GM18517 (cell line): ENCODE data around the gene FRMPD1.
"Not testable (repeated sequence)": the region's sequence is repeated elsewhere in the genome, so short reads cannot be mapped to it uniquely, and the experiment has no call there.

Experiments
- ATAC-seq: cut with Tn5 transposase; IDR thresholded peaks from one replicate; pipeline ENCODE4 v1.9.1; 2021; ENCODE audit warnings: mild to moderate bottlenecking, moderate library complexity; ENCODE audit not compliant: unreplicated experiment

The FRMPD1 gene

DNA sequence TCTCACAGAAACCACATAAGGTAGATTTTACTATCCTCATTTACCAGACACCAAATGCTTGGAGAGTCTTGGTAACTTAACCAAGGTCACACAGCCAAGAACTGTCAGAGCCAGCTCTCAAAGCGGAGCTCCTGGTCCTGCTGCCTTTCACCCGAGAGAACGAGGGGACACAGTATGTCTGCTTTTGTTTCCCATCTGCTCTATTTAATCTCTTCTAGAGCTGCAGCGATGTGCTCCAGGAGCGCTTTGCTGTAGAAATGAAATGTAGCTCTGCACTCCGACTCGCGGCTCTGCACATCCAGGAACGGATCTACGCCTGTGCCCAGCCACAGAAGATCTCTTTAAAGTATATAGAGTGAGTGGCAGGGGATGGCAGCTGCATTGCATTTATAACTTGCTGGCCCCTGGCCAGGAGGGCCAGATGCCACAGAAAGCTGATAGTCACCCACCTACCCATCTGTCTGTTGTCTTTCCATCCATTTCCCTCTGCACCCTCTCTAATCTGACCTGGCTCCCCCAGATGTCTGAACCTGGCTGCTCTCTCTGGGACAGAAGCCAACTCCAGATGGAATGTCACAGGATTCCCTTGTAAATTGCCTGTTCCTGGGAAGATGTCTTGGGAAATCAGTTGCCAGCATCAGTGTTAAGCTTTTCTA is 81.5 kb downstream of the FRMPD1 start:
- ATAC-seq: no peak

DNA sequence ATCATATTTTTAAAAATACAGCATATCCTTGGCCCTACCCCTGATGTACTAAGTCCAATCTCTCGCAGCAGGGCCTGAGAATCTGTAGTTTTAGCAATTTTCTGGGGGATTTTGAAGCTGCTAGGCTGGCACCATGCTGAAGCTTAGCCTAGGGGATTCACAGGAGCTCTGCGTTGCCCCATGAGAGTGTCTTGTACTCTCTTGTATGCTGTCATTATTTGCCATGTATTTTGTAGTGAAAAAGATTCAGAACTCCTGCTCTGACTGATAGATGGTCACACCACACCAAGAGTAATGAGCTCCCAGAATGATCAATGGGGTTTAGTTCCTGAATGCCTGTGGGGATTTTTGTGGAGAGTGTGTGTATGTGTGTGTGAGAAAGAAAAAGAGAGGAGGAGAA is 82.2 kb downstream of the FRMPD1 start:
- no peak for ATAC-seq

DNA sequence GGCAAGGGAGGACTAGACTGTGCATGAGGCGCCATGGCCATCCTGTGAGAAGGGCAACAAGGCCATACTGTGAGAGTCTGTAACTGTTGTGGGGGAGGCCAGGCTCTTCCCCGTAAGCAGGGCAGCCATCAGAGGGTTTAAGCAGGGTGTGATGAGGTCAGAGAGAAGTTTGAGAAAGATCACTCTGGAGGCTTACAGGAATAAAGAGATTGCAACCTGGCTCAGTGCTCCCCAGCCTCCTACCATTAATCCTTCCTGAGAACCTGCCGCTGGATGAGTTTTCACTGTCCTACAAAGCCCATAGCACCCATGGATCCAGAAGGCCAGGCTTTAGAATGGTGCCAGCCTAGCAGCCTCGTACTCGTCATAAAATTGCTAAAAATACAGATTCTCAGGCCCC is 88.5 kb downstream of the FRMPD1 start:
- no peak for ATAC-seq

DNA sequence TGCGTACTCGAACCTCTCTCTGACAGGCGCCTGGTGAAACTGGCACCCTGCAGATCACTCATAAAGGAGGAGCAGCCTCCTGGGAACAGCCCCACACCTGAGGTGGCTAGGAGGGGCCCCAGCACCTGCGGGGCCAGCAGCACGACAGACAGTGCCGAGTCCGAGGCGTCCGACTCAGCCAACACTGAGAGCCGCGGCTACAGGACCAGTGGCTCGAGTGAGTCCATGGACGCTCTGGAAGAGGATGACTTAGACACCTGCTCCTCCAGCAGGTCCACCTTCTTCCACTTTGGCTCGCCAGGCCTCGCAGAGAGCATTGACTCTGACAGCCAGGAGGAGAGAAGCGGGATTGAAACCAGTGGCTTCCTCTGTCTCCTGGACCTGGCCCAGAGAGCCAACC is 89.4 kb downstream of the FRMPD1 start:
- no peak for ATAC-seq

DNA sequence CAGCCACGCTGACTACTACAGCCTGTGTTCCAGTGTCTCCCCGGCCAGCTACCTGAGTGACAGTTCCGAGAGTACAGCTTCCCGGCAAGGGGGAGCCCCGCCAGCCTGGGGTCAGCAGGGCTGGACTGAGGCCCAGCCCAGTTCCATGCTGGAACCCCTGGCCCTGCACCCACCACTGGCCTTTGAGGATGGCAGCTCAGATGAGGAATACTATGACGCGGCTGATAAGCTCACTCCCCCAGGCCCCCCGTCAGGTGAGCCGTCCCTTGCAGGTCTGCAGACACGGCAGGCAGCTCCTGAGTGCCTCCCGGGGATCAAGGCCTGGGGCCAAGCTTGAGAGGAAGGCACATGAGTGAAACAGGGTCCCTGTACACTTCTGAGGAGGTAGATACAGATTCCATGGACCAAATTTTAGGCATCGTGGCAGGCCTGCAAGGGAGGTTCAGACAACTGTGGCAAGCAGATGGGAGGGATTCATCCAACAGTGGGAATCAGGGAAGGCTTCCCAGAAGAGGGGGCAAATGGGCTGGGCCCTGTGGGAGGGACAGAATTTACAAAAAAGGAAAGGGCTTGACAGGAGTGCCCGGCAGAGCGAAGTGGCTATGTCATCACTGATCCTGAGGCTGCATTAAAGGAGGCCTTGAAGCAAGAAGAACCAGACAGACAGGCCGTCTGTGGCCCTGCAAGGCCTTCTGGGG is 90.0 kb downstream of the FRMPD1 start:
- ATAC-seq: no peak

DNA sequence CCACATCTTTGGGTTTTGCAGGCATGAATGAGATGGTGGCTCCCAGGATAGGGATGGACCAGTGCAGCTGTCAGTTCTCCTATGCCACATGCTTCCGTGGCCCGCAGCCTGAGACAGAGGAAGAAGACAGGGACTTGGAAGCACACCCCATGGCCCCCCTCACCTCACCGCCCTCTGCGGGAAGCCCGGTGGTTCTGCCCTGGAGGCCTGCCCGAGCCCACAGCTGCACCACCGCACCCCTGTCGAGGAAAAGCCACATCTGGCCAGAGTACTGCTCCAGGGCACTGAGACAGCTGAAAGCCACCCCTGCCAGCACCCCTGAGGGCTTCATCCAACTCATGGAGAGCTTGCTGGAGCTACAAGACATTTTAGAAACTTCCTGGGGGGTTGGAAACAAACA is 95.2 kb downstream of the FRMPD1 start:
- no peak for ATAC-seq

DNA sequence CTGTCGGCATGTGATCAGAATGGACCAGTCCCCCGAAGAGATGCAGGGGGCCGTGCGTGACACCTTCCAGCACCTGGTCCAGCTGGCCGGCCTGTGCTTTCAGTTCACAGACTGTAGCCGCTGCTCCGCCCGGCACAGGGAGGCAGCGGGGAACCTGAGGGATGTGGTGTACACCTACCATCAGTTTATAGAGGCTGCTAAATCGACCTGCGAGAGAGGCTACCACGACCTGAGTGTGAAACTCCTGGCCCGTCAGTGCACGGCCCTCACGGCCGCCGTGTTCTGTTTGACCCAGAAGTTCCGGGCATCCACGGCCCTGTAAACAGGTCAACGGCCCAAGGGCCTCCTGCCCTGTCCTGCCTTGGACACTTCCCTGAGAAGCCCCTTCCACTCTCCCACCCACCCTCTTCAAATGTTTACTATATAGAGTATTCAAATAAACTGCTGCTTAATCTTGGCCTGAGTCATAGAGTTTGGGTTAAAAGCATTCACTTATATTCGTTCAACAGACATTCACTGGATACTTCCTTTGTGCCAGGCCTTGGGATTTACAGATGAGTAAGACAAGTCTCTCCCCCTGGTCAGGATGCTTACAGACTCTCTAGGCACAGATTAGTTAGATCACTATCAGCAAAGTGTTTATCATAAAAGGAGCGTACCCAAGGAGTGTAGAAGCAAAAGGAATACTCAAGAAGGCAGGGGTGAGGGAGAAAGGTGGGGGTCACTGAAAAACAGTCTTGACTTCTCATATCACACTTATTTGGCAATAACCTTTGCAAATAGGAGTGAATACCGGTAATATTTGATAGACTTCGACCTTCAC is 95.9 kb downstream of the FRMPD1 start:
- ATAC-seq: no peak

DNA sequence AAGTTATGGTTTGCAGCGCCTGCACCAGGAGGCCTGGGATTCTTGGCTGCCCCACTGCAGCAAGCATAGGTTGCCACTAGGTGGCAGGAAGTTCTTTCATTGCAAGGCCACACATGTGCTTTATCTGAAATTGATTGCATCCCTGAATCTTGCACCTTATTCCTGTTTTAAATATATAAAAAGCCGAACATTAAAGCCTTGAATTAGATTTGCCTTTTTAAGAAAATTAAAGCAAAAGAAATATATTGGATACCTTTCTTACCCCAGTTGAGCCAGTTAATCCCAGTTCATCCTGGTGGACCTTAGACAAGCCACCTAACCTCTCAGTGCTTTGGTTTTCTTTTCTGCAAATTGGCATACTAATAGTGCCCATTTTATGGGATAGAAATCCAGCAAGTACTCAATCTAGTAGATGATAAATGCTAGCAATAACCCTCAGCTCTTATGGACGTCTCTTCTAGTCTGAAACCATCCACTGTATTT is 96.6 kb downstream of the FRMPD1 start:
- no peak for ATAC-seq

DNA sequence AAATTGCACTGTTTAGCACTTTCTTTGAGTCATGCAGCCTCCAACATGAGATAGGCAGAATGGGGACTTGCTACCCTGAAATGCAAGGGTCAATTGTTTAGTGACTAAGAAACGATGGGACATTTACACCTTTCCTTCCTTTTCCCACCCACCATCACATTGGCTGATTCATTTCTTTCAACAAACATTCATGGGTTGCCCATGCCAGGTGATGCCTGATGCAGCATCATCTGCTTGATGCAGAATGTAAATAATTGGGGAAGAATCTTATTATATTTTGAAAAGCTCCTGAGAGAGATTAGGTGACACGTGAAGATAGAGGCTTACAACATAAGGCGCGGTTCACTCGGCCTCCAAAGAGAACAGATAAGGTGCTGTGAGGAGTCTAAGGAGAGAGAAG is 98.4 kb downstream of the FRMPD1 start:
- ATAC-seq: no peak

DNA sequence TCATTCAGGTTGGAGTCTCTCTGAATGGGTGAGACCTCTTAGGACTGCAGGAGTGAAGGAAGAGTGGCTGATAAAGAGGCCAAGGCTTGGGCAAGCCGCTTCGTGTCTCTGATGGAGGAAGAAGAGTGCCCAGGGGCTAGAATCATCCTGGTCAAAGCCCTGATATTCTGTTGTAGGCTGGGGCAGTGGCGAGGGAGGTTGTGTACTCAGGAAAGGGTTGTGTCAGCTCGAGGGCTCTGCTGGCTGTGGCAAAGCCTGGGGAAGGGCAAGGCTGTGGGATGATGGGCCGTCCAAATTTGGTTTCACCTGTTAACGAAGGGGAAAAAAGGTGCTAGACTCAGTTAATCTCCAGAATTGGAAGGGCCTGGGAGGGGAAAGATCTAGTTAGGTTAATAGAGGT is 100.4 kb downstream of the FRMPD1 start:
- ATAC-seq: no peak

DNA sequence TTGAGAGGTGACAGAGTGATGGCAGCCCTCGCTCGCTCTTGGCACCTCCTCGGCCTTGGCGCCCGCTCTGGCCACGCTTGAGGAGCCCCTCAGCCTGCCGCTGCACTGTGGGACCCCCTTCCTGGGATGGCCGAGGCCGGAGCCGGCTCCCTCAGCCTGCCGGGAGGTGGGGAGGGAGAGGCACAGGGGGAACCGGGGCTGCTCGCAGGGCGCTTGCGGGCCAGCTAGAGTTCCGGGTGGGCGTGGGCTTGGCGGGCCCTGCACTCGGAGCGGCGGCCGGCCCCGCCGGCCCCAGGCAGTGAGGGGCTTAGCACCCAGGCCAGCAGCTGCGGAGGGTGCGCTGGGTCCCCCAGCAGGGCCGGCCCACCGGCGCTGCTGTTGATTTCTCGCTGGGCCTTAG is 101.0 kb downstream of the FRMPD1 start:
- not testable (repeated sequence) for ATAC-seq

DNA sequence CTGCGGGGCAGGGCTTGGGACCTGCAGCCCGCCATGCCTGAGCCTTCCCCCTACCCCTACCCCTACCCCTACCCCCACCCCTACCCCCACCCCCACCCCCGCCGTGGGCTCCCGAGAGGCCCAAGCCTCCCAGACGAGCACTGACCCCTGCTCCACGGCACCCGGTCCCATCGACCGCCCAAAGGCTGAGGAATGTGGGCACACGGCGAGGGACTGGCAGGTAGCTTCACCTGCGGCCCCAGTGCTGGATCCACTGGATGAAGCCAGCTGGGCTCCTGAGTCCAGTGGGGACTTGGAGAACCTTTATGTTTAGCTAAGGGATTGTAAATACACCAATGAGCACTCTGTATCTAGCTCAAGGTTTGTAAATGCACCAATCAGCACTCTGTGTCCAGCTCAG is 101.4 kb downstream of the FRMPD1 start:
- not testable (repeated sequence) for ATAC-seq

DNA sequence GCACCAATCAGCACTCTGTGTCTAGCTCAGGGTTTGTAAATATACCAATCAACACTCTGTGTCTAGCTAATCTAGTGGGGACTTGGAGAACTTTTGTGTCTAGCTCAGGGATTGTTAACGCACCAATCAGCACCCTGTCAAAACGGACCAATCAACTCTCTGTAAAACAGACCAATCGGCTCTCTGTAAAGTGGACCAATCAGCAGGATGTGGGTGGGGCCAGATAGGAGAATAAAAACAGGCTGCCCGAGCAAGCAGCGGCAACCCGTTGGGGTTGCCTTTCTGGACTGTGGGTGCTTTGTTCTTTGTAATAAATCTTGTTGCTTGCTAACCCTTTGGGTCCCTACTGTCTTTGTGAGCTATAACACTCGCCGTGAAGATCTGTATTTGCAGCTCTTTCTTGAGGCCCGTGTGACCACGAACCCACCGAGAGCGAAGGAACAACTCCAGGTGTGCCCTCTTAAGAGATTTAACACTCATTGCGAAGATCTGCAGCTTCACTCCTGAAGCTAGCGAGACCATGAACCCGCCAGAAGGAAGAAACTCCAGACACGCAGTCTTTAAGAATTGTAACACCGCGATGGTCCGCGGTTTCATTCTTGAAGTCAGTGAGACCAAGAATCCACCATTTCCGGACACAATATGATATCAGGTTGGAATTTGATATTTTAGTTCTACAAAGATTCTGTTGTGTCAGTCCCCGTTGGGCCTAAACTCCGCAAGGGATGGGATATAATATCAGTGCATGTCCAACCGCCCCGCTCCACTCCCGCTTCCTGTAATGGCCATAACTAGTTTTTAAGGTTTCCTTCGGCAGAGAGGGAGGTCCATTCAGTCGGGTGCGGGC is 102.1 kb downstream of the FRMPD1 start:
- no peak for ATAC-seq

DNA sequence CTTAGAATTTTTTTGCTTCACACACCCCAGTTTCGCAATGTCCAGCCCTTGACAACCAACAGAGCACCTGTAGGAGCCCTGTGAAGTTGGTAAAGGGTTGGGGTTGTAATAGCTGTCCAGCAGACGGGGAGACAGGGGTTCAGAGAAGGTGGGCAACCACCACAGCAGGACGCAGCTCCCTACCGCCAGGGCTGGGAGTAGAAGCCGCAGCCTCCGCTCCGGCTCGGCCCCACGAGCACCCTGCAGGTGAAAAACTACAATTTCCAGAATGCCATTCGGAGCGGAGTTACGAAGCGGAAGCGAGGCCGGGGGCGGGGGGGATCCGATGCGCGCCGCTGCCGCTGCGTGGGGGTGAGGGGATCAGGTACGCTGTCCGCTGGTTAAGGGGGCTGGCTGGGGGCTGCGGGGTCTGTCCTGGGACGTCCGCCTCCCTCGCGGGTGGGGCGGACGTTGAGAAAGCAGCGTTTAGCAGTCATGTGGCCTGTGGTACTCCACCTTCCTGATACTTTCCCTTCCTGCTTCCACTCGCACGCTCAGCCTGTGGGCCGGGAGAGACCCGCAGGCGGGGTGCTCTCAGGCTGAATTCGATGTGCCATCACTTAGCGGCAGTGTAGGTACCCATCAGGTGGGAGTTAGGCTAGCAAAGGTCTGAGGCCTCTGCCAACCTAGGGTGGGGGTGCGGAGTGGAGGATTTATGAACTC is 102.9 kb downstream of the FRMPD1 start, which contains the start of gene TRMT10B:
Gene TRMT10B (plus strand): TSS at position 317 of the 702 bp plus-strand sequence. CDS start 8,127 bp downstream, outside the sequence.
- ATAC-seq: peak; percentile 83

DNA sequence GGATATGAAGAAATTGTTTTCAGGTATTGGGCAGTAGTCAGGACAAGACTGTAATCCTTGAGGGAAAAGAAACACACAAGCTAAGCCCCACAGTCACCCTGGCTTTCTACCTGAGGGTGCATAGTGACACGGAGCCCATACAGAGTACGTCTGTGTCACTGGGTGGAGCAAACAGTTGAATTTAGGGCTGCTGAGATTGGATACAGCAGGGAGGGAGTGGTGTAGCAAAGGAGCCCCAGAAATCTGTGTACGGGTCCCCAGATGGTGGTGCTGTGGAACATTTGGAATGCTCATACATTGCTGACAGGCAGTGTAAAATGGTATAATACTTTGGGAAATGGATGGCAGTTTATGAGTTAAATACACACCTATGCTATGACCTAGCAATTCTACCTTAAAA is 108.0 kb downstream of the FRMPD1 start:
- no peak for ATAC-seq

DNA sequence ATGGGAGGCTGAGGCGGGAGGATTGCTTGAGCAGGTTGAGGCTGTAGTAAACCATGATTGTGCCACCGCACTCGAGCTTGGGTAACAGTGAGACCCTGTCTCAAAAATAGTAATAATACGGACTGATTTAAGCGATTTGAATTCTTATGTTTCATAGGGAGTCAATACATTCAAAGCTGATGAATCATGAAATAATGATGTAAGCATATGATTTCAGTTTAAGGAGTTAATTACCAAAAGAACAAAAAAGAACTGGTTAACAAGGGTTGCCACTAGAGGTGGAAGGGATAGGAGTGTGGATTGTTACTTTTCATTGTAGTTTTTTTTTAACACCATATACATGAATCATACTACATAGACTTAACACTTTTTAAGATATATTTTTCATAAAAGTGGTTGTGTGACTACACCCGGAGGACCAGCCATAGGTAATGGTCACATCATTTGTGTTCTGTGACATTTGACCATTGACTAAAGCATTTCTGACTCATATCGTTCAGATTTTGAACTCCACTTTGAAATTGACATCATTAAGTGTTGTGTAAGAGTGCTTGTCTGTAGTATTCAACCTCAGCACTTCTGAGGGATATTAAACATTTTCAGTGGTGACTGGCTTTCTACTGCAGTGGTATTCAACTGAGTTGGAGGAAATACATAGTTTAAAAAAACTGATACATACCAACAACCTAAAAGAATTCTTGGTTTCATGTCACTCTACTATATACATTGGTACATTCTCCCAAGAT is 109.8 kb downstream of the FRMPD1 start:
- no peak for ATAC-seq

DNA sequence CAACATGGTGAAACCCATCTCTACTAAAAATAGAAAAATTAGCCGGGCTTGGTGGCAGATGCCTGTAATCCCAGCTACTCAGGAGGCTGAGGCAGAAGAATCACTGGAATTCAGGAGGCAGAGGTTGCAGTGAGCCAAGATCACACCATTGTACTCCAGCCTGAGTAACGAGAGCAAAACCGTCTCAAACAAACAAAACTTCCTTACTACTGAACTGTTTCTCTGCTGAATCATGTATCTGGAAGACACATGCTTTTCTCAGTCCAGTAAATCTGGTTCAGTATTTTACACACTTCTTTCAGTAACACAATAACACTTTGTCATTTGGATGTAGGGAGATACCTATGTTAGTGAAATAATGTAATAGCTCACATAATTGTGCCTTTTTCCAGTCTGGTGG is 110.8 kb downstream of the FRMPD1 start:
- ATAC-seq: no peak

DNA sequence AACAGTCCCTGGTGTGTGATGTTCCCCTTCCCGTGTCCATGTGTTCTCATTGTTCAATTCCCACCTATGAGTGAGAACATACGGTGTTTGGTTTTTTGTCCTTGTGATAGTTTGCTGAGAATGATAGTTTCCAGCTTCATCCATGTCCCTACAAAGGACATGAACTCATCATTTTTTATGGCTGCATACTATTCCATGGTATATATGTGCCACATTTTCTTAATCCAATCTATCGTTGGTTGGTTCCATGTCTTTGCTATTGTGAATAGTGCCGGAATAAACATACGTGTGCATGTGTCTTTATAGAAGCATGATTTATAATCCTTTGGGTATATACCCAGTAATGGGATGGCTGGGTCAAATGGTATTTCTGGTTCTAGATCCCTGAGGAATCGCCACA is 114.5 kb downstream of the FRMPD1 start:
- ATAC-seq: not testable (repeated sequence)

DNA sequence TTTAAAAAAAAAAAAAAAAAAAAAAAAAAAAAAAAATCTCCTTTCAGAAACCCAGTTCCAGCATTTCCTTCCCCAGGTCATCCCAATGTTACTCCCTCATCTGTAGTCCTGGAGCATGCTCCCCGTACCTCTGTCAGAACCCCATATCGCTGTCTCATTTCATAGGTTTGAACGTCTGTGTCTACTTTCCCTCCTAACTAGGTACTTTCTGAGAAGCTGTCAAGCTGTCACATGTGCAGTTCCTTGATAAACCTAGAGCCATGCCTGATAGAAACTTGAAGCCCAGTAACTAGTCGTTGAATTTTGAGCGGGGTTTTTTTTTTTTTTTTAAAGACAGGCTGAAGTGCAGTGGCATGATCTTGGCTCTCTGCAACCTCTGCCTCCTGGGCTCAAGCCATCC is 118.6 kb downstream of the FRMPD1 start:
- no peak for ATAC-seq
